Parietal lobe (tissue), 2 donors: ENCODE measurements around the gene STX8. TPM values are rescaled to one million over a fixed set of nuclear protein-coding genes. Genes with fewer than 3 reads are reported as not detected.

Experiments used
- small RNA-seq: library from RNA; depleted of rRNA; stranded (forward); fragments of <200 nt; gene quantifications from one replicate; pipeline ENCODE3, GENCODE V24; 2014; ENCODE audit warnings: low replicate concordance
- total RNA-seq: library from RNA; depleted of rRNA; stranded (reverse); fragments of >200 nt; gene quantifications from one replicate; pipeline ENCODE4 v1.2.3, GENCODE V29; 2014

Gene STX8
- 93.3 TPM for total RNA-seq

GRCh38 chr17:9575381-9576101, at the start of gene STX8:
Gene STX8 (minus strand): TSS chr17:9575820. CDS start chr17:9575808, 12 bp downstream.

GRCh38 chr17:9576521-9577372, 1.1 kb upstream of the STX8 start, which contains the start of gene CFAP52:
Gene CFAP52 (plus strand): TSS chr17:9576642. CDS start chr17:9576696, 54 bp downstream.

Small RNA genes within 50 kb of the gene (small RNA-seq; reads per million reads assigned to genes)
- gene AC005695.3, result not detected

Other genes with a start within 250 kb of the STX8 start
- gene CFAP52, start 822 bp upstream of the STX8 start, total RNA-seq, result 2.8 TPM
- gene USP43, start 69.7 kb upstream of the STX8 start, total RNA-seq, result 6.6 TPM
- gene DHRS7C, start 215.8 kb upstream of the STX8 start, total RNA-seq, result not detected
- gene GSG1L2, start 246.3 kb upstream of the STX8 start, total RNA-seq, result not detected